HG03460 (cell line): ENCODE data around the gene ZNF264.
"Not testable (repeated sequence)": the region's sequence is repeated elsewhere in the genome, so short reads cannot be mapped to it uniquely, and the experiment has no call there.

Experiments used
- ATAC-seq: cut with Tn5 transposase; IDR thresholded peaks from one replicate; pipeline ENCODE4 v1.9.1; 2021; ENCODE audit not compliant: unreplicated experiment

ZNF264 gene

DNA sequence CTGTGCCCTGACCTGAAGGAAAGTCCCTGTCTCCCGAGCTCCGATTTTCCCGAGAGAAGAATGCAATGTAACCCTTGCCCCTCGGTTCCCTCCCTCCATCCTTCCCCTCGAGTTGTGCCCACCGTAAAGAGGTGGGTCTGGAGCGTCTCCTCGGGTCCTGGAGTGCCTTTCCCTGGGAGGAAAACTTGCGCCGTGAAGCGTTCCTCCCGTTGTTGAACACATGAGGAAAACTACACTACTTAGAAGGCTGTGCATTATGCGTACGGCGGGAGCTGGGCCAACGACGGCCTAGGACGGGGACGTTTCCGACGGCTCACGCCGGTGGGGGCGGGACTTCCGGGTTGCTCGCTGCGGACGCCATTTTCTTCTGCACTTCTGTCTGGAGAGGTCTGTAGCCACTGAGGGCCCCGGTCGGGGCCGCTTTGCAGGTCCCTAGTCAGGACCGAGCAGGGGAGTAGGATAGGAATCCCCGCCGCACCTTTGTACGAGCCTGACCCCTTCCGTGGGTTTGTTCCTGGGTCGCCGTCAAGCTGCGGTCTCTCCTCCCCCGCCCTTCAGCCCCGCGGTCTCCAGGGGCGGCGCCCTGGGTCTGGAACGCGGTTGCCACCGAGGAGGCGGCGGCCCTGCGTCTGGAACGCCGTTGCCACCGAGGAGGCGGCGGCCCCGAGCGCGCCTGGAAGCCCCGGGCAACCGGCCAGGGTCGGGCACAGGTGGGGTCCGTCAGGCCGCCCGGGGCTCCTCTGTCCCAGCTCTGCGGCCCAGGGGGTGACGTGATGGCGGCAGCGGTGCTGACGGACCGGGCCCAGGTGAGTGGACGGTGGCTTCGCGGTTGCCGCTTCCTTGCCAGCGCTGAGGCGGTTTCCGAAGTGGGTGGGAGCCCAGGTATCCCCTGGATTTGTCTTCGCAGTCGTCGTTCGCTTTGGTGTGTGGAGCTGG, at the start of gene ZNF264:
Gene ZNF264, plus strand, starts transcription at position 360 of the 936 bp plus-strand sequence. Its CDS starts 414 bp downstream, at position 774.
- ATAC-seq = peak; percentile 97

DNA sequence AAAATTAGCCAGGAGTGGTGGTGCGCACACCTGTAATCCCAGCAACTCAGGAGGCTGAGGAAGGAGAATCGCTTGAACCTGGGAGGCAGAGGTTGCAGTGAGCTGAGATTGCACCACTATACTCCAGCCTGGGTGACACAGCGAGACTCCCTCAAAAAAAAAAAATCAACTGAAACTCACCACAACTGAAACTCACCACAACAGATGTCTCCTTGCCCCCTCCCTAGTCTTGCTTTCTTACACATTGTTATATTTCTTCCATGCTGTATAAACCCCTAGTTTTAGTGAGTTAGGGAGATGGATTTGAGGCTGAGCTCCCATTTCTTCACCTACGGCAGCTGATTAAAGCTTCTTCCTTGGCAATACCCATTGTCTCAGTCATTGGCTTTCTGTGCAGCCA, 49.6 kb upstream of the ZNF264 start:
- ATAC-seq = no peak

DNA sequence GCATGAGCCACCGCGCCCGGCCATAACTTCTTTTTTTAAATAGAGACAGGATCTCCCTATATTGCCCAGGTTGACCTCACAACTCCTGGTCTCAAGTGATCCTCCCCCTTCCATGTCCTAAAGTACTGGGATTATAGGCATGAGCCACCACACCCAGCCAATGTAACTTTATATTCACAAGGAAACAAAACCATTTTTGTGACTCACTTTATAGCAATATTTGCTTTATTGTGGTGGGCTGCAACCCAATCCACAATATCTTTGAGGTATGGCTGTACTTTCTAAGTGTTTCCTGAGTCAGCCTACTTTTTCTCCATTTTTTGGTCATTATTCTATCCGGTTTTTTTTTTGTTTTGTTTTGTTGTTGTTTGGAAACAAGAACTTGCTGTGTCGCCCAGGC, 38.4 kb upstream of the ZNF264 start:
- ATAC-seq = no peak

DNA sequence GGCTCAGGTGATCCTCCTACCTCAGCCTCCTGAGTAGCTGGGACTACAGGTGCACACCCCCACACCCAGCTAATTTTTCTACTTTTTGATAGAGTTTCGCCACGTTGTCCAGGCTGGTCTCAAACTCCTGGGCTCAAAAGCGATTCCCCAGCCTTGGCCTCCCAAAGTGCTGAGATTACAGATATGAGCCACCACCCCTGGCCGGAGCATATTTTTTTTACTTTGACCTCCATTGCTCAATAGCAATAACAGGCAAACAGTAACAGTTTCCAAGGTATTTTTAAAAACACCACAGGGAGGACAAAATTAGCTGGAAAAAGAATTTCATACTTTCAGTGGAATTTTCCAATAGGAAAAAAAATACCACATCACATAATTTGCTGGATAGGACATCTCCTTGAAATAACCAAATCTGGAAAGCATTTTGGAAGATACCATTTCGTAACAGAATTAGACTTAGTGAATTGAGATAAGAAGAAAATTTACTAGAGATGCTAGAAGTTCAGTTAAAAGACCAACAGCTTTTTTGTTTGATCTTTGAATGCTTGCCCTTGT, 29.2 kb upstream of the ZNF264 start:
- no peak for ATAC-seq

DNA sequence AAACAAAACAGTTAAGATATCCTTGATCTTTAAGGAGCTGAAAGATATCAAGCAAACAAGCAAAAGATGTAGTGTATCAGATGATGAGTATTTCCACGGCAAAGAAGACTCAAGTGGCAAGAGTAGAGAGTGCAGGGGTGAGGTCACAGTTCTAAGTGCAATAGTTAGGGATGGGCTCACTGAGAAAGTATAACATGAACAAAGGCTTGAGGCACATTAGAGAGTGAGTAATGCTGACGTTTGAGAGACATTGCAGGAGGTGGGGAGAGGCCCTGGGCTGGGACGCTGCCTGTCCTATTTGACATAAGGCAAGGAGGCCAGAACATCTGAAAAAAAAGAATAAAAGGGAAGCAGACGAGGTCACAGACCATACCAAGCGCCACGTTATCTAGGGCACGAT, 25.5 kb upstream of the ZNF264 start:
- ATAC-seq = no peak

DNA sequence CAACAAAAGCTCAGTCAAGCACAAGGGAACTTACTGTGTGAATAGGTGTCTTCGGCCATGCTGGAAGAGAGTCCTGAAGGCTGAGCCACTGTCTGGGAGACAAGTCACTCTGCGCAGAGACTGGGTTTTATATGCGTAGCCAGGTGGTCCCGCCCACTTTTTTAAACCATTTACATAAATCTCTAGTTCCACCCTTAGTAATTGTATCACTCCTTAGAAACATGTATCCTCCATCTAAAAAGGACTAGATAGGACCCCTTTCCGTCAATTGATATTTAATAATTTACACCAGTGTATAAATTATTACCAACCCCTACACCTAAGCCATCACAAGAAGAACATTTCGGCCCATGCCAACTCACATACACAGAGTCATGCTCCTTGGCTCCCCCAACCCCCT, 23.9 kb upstream of the ZNF264 start, which contains the start of gene DUXA:
Gene DUXA, minus strand, starts transcription at position 101 of the 400 bp plus-strand sequence. Its CDS starts 42 bp downstream, at position 59.
- no peak for ATAC-seq

DNA sequence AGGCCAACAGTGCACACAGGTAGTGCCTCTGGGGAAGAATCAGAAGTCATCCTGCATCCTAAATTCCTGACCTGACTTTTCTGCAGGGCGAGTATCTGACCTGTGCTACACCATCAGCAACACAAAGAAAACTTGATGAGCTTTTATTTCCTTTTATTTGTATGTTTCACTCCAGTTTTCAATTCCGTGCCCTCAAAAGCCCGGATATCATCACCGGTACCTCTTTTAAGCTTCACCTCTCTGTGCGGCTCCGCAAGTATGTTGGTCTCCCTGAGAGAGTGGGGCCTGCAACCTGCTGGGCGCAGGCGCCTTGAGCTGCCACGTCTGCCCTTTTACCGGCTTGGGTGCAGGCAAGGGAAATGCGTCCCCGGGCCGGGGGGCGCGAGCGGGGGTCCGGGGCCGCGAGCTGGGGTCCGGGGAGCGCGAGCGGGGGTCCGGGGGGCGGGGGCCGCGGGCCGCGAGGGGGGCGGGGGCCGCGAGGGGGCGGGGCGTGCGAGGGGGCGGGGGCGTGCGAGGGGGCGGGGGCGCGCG, 19.7 kb upstream of the ZNF264 start:
- no peak for ATAC-seq

DNA sequence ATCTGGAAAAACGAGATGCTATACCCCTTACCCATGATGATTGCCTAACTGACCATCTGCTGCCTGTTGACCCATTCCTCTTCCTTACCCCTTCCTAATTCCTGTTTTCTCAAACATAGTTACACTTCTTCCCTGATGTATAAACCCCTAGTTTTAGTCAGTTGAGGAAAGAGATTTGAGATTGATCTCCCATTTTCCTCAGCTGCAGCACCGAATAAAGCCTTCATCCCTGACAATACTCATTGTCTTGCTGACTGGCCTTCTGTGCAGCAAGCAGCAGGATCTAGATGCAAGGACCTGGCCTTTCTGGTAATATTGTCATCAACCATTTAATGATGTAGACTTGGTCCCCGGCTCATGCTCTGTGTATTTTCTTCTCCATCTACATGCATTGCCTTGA, 999 bp upstream of the ZNF264 start:
- no peak for ATAC-seq

DNA sequence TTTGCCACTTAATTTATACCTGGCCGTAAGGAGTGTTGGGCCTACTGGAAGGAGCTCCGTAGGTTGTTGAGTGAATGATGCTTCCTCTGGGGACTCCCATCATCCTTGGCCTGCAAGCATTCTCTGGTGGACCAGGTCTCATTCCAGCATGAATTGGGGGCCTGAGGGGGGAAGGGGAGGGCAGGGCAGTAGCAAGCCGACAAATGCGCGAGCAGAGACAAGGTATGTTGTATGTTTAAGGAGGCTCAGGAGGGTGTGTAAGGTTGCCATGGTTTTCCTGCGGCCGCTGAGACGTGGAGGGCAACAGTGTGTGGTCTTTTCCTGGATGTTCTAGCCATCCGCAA, 749 bp downstream of the ZNF264 start:
- ATAC-seq = no peak

DNA sequence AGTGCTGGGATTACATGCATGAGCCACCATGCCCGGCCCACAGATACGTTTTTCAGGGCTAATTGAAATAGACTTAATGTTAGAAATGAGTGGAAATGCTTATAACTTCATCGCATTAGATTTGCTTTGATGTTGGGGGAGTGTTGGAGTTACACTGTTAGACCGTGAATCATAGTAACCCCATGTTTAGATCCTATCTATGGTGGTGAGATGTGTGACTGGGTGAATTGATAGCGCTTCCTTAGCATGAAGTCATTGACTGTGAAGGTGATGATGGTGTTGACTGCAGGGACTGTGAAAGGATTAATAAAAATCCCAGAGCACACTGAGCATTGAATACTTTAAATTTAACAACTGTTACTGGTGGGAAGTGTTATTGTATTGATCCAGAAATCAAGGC, 1.7 kb downstream of the ZNF264 start:
- no peak for ATAC-seq

DNA sequence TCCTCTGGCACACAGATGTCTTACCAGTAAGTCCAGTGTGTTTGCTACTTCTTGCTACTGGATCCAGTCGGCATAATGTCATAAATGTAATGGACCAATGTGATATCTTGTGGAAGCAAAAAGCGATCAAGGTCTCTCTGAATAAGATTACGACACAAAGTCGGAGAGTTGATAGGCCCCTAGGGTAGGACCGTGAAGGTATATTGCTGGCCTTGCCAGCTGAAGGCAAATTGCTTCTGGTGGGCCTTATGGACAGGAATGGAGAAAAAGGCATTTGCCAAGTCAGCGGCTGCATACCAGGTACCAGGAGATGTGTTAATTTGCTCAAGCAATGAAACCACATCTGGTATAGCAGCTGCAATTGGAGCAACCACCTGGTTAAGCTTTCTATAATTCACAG, 6.6 kb downstream of the ZNF264 start:
- ATAC-seq = not testable (repeated sequence)

DNA sequence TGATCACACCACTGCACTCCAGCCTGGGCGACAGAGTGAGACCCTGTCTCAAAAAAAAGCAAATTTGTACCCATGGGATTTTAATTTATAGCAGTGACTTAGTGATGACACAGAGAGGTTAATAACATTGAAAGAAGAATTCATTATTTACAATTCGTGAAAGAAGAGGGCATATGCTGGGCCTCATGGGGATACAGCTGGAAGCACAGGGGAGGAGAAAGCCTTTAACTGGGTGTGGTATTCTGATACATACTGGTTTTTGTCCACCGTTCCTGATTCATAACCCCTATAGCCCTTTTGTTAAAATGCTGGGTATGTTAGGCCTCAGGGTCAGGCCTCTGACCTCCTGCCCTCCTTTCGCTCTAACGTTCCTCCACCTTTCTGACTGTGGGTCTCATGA, 10.9 kb downstream of the ZNF264 start:
- ATAC-seq = no peak

DNA sequence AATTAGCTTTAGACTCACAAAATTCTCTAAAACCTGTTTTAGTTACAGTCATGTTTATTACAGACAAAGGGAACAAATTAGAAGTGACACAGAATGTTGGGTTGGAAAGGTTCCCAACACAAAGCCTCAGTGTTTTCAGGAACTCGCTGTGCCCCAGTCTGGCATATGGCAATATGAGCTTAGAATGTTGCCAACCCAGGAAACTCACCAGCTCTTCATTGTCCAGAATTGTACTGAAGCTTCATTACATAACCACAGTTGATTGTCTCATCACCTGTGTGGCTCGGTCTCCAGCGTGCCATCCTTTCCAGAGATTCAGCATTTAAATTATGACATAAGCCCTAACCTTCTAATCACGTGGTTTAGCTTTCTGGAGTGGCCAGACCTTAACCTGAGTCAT, 19.1 kb downstream of the ZNF264 start:
- no peak for ATAC-seq

DNA sequence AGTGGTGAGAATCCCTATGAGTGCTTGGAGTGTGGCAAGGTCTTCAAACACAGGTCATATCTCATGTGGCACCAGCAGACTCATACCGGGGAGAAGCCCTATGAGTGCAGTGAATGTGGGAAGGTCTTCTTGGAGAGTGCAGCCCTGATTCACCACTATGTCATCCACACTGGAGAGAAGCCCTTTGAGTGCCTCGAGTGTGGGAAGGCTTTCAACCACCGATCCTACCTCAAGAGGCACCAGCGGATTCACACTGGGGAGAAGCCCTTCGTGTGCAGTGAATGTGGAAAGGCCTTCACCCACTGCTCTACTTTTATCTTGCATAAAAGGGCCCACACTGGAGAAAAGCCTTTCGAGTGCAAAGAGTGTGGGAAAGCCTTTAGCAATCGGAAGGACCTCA, 20.8 kb downstream of the ZNF264 start:
- ATAC-seq = no peak

DNA sequence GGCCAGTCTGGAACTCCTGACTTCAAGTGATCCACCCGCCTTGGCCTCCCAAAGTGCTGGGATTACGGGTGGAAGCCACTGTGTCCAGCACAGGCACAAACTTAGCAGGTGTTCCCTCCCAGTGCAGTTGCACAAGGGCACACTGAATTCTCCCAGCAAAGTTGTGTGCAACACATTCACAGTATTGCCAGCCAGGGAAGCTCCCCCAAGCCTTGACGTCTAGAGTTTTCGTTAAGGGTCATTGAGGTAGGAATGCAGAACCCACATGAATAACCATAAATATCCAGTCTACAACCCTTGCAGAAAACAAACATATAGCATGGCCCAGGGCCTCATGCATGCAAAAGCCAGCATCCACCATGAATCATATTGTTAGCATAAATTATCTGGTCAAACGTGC, 36.2 kb downstream of the ZNF264 start:
- no peak for ATAC-seq

DNA sequence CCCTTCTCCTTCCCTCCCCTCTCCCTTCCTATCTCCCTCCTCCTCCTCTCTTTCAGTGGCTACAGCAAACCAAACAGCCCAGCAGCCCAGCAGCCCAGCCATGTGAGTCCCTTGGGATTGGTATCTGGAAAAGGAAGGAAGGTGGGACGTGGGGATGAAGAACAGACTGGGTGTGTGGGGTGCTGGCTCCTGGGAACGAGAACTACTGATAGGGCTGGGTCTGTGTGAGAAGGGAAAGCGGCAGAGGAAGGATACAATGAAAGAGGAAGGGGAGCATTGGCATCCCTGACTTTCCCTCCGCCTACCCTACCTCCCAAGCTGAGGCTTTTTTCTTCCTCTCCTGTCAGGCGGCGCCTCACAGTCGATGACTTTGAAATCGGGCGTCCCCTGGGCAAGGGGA, 40.4 kb downstream of the ZNF264 start:
- ATAC-seq = no peak

DNA sequence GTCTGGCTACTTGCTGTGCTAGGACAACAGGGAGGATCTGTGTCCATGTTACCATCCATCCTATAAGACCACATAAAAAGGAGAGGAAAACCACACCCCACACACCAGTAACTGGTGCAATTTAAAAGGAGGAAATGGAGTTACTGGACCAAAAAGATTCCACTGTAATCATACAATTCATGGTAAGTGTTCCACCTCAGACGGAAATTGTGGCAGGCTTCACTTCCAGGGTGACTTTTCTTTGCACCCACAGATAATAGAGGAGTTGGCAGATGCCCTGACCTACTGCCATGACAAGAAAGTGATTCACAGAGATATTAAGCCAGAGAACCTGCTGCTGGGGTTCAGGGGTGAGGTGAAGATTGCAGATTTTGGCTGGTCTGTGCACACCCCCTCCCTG, 41.9 kb downstream of the ZNF264 start:
- ATAC-seq = no peak

DNA sequence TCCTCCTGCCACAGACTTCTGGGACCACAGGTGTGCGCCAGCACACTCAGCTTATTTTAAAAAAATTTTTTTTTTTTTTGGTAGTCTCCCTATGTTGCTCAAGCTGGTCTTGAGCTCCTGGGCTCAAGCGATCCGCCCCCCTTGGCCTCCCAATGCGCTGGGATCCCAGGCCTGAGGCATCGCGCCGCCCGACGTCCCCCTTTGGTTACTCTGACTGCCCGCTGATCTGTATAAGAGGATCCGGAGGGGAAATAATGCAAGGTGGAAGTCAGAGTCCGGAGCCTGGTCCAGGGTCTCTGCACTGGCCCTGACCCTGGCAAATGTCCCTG, 48.6 kb downstream of the ZNF264 start:
- no peak for ATAC-seq

DNA sequence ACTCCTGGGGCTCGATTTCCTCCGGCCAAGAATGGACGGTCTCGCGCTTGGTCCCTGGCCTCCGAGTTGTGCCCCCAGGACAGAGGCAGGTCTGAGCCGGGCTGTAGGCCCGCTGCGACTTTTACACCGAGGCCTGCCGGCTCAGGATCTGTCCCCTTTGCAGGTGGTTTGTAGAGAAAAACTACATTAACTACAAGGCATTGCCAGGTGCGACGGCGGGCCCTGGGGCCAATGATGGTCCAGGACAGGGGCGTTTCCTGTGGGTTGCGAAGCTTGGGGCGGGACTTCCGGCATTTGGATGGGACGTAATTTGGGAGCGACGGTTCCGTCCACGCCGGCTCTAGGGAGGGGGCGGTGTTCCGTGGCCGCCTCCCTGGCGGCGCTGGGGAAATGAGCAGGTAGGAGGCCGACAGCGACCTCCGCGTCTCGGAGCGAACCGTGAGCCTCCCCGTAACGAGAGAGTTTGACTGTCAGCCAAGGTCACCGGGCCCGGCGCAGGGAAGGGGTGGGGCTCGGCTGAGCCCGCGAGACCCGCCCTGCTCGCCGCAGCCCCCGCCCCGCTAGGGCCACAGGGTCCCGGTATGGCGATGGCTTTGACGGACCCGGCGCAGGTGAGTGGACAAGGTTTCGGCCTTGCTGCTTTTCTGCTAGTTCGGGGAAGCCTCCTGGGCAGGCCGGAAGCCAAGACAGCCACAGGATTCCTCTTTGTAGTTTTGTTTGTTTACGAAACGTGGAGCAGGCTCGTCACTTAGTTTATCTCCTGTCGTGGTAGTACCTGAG, 49.2 kb downstream of the ZNF264 start, which contains the start of gene ZNF805:
Gene ZNF805, plus strand, starts transcription at position 322 of the 780 bp plus-strand sequence. Its CDS starts 260 bp downstream, at position 582.
- peak; percentile 94 for ATAC-seq

DNA sequence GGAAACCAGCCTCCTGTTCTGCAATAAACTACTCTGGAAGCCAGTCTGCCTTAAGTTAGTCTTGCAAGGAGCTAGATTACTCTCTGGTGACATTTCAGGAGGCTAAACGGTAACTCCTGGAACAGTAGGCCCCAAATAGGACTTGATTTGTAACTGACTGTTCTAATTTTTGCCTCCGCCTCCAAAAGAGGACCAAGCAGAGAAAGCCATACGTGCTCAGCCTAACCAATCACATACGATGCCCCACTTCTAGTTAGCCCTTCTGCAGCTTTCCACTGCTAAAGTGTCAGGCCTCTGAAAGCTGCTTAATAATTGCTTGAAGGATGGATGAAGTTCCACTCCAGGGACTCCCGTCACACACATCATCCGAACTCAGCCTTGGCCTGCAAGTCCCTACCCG, 49.9 kb downstream of the ZNF264 start:
- ATAC-seq = no peak

DNA sequence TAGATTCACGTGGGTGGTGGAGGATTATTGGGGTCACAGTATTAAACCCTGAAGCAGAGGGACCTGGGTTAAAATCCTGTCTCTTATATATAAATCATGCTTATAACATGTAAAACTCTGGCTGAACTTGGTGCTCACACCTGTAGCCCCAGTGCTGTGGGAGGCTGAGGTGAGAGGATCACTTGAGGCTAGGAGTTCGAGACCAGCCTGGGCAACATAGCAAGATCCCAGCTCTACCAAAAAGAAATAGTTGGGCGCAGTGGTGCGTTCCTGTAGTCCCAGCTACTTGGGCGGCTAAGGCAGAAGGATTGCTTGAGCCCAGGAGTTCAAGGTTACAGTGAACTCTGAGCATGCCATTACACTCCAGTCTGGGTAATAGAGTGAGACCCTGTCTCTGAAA, 51.5 kb downstream of the ZNF264 start:
- no peak for ATAC-seq

DNA sequence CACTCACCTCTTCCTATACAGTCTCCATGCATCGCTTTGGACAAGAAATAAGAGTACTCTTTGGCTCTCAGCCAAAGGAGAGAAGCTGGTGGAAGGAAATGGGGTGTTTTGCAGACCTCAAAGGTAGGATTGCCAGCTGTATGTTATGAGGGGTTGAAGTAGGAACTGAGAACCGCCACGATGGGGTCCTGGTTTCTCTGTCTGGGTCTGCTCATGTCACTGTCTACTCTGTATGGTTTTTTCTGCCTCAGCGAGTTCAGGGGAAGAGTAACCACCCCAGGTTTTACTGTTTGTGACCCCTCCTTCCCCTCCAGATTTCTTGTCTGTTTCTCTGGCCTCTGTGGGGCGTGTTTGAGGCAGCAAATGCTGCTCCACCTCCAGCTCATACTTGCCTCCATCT, 53.2 kb downstream of the ZNF264 start:
- no peak for ATAC-seq
